HG03457 (cell line): ENCODE measurements around the gene LCMT1.

ENCODE experiments used
- ATAC-seq: cut with Tn5 transposase; IDR thresholded peaks from one replicate; pipeline ENCODE4 v1.9.1; 2021; ENCODE audit warnings: moderate number of reproducible peaks; ENCODE audit not compliant: unreplicated experiment

The LCMT1 gene

DNA sequence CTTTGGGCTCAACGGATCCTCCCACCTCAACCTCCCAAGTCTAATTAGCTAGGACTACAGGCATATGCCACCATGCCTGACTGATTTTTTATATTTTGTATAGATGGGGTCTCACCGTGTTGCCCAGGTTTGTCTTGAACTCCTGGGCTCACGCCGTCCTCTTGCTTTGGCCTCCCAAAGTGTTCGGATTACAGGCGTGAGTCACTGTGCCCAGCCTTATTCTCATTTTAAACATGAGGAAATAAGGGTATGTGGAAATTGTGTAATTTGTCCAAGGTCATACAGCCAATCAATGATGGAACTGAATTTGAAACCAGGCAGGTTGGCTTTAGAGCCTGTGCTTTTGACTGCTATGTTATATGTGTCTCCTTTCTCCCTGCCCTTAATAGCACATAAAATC lies 77.8 kb downstream of the LCMT1 start:
- no peak for ATAC-seq

DNA sequence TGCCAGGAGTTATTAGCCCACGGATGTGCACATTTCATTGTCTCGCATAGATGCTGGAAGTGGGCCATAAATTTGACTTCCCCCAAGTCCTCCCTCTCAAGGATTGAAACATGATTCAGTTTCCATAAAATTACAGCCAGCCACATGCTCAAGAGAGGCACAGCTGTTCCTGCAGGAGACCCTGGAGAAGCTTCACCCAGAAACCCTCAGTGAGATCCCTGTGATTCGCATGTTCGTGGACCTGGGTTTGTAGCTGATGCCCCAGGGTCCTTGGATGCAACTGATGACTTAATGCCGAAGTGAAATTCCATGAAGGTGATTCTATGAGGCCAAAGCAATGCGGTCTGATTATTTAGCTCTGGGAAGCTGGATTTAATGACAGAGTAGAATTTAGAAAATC lies 80.6 kb downstream of the LCMT1 start:
- ATAC-seq: no peak

- ATAC-seq: no peak
These were observed 82.8 kb downstream of the LCMT1 start for GRCh38 chr16:25194273-25194878.

DNA sequence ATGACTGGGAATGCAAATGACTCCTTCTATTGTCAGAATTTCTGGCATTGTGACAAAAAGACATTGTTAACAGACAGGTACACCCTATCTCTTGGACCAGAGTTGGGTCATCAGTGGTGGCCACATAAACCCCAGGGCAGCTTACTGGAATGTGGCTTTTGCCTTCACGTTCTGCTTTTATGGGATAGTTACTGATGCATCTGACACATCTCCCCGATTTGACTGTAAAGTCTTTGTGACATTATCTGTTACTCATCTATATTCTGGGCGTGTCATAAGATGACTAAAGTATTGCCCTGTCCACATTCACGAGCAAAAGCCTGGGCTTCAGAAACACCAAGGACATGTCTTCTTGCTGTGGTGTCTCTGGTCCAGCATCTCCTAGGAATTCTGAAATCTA lies 86.5 kb downstream of the LCMT1 start:
- ATAC-seq: no peak

DNA sequence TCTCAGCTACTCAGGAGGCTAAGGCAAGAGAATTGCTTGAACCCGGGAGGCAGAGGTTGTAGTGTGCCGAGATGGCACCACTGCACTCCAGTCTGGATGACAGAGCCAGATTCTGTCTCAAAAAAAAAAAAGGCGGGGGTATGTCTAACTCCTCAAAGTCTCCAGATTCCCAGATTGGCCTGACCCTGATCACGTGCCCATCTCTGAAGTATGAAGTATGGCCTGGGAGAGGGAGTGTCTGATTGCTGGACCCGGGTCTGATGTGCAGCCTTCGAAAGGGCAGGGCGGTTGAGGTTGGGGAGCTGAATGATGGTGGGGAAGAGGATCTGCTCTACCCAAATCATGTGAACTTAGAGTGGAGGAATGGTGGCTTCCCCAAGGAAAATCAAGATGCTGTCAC lies 87.9 kb downstream of the LCMT1 start:
- ATAC-seq: no peak

DNA sequence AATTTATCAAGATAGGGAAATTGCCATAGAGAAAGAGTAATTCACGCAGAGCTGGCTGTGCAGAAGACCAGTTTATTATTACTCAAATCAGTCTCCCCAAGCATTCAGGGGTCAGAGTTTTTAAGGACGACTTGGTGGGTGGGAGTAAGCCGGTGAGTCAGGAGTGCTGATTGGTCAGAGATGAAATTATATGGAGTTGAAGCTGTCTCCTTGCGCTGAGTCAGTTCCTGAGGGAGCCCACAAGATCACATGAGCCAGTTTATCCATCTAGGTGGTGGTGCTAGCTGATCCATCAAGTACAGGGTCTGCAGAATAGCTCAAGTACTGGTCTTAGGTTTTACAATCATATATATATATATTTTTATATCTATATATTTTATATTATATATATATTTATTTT lies 99.2 kb downstream of the LCMT1 start:
- ATAC-seq: no peak

DNA sequence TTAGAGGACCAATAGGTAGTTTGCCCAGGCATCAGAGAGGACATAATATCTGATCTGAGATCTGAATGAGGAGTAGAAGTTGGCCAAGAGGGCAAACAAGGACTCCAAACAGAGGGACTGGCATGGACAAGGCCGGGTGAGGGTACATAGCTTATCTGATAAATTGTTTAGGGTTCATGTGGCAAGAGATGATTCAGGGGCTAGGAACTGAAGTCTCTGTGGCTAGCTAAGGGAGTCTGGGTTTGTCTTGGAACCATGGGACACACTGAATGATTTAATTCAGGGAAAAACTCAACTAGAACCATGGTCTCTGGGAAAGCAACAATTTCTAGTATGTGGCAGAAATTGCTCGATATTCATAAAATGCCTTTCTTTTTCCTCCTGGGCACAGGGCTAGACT lies 101.1 kb downstream of the LCMT1 start:
- no peak for ATAC-seq

DNA sequence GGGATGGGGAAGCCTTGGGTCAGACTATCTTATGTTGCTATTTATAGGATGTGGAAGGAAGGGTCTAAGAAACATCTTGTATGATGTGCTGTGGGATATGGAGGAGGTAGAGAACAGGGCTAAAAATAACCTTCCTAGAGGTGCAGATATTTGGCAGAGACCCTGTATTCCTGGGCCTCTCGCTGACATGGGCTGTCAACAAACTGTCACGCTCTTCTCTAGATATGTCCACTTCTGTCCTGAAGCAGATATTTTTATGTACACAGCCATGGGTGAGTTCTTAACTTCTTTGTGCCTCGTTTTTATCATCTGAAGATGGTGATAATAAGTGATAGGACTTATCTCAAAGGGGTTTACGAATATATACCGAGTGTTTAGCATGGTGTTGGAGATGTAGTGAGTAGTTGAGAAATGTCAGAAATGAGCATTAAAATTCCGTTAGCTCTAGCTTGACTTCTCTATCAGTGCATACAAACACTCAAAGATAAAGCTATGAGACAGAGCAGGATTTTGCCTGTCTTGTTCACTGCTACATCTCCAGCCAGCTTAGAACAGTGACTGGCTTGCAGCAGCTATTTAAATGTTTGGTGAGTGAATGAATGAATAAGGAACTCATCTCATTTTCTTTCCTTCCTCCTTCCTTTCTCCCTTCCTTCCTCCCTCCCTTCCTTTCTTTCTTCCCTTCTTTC lies 102.3 kb downstream of the LCMT1 start:
- no peak for ATAC-seq

GRCh38 chr16:25217112-25217511 lies 105.6 kb downstream of the LCMT1 start:
- ATAC-seq: no peak

GRCh38 chr16:25217921-25218320 lies 106.4 kb downstream of the LCMT1 start:
- ATAC-seq: no peak

- no peak for ATAC-seq
These were observed 107.7 kb downstream of the LCMT1 start for GRCh38 chr16:25219070-25219737.

DNA sequence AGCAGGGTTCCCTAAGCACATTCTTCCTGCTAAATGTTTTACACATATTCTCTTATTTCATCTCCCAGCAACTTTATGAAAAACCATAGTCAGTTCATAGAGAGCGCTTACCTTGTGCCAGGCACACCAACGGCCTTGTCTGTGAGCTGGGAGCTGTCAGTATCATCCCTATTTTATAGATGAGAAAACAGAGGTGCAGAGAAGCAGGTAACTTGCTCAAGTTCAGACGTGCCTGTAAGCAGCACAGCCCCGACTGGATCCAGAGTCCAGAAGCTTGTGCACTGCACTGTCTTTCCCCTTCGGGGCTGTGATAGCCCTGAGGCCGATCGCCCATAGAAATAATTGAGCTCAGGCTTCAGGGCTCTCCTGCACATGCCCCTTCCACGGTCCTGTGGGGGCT lies 111.4 kb downstream of the LCMT1 start:
- ATAC-seq: no peak

GRCh38 chr16:25223964-25224363 lies 112.4 kb downstream of the LCMT1 start:
- ATAC-seq: no peak

DNA sequence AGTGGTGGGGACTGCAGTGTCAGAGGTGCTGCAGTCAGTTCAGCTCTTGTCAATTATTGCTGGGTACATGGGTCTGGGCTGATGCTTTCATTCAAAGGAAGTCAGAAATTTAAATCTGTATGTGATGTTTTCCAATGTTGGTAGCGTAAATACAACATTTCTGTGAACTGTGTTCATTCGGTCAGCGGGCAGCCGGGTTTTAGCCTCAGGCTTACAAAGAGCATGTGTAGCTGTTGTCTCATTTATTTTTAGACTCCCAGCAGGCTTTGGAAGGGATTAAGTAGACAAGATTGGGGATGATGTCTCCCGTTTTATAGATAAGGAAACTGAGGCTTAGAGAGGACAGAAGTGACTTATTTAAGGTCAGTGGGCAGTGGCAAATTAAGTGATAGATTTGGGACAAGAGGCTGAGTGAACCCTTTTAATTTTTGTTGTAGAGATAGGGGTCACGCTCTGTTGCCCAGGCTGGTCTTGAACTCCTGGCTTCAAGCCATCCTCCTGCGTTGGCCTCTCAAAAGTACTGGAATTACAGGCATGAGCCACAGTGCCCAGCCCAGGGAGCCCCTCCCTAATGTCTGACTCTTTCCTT lies 113.3 kb downstream of the LCMT1 start:
- ATAC-seq: no peak
